ENCODE results near the gene SYT7. TPM values are rescaled to one million over a fixed set of nuclear protein-coding genes. Genes with fewer than 3 reads are reported as not detected.

The SYT7 gene
- total RNA-seq, 3 donors from 2014 or later (not counting 1 experiment from before 2014, with no cell fraction given), result 0.07 TPM; not detected in 2

DNA sequence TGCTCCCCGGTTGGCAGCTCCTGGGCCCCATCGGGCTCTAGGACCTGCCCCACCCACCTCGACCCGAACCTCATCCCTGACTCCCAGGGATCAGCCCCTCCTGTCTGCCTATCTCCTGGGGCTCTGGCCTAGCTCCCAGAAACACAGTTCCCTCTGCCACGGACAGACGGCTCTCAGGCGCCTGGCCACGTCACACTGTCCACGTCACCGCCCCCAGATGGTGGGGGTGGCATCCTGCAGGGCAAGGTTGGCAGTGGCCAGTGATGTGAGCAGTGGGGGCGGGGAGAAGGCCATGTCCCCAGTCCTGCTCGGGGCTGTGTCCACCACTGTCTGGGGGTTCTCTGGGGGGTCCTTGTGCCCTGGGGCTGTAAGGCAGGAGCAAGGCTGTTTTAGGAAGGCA lies 29.2 kb downstream of the SYT7 start:
- DNase-seq, result no peak
- 77% methylated on average over 12 of the region's 12 CpGs for WGBS (ENCODE audit: insufficient coverage)
- H3K9me3 ChIP-seq (ENCODE audit: control insufficient read depth, insufficient read depth, low read length), result no peaks in the 10 kb centered on the region
- Mint-ChIP-seq H3K9me3 (no peaks in the 10 kb centered on the region), H3K4me1 (no peaks in the 10 kb centered on the region), H3K36me3 (no peaks in the 10 kb centered on the region), H3K4me3 (no peak overlapping the region), H3K27ac (no peak overlapping the region), H3K27me3 (ENCODE audit: low read depth in 2 of 2) (peaks cover 31 to 32% of the 10 kb centered on the region in 2 donors)
- intact Hi-C loops (cut with micrococcal nuclease), result no loop called here
- ATAC-seq, result no peak
- no peak overlapping the region for H3K4me3 ChIP-seq (ENCODE audit: low read length)
- no peak overlapping the region for H3K27ac ChIP-seq (ENCODE audit: low read length)
- peaks cover 8% of the 10 kb centered on the region for H3K27me3 ChIP-seq (ENCODE audit: control insufficient read depth, insufficient read depth, low read length)
- no peak for TF ChIP-seq CTCF (IDR thresholded peaks at IDR 0.05)
- H3K36me3 ChIP-seq (ENCODE audit: control insufficient read depth, insufficient read depth, low read length), result no peaks in the 10 kb centered on the region
- no peaks in the 10 kb centered on the region for H3K4me1 ChIP-seq (ENCODE audit: control insufficient read depth, insufficient read depth, low read length)

GRCh38 chr11:61550665-61551227 lies 30.1 kb downstream of the SYT7 start:
- Mint-ChIP-seq H3K4me1 (no peaks in the 10 kb centered on the region), H3K27ac (no peak overlapping the region), H3K27me3 (ENCODE audit: low read depth in 2 of 2) (peaks cover 25 to 28% of the 10 kb centered on the region in 2 donors), H3K36me3 (no peaks in the 10 kb centered on the region), H3K4me3 (no peak overlapping the region), H3K9me3 (no peaks in the 10 kb centered on the region)
- TF ChIP-seq CTCF (IDR thresholded peaks at IDR 0.05), result no peak
- WGBS (ENCODE audit: insufficient coverage), result 86% methylated on average over 18 of the region's 18 CpGs
- H3K36me3 ChIP-seq (ENCODE audit: control insufficient read depth, insufficient read depth, low read length), result no peaks in the 10 kb centered on the region
- ATAC-seq (no peak), DNase-seq (no peak)
- H3K27ac ChIP-seq (ENCODE audit: low read length), result no peak overlapping the region
- no peaks in the 10 kb centered on the region for H3K9me3 ChIP-seq (ENCODE audit: control insufficient read depth, insufficient read depth, low read length)
- H3K27me3 ChIP-seq (ENCODE audit: control insufficient read depth, insufficient read depth, low read length), result peaks cover 4% of the 10 kb centered on the region
- no peak overlapping the region for H3K4me3 ChIP-seq (ENCODE audit: low read length)
- H3K4me1 ChIP-seq (ENCODE audit: control insufficient read depth, insufficient read depth, low read length), result no peaks in the 10 kb centered on the region
- intact Hi-C loops (cut with micrococcal nuclease), result no loop called here

DNA sequence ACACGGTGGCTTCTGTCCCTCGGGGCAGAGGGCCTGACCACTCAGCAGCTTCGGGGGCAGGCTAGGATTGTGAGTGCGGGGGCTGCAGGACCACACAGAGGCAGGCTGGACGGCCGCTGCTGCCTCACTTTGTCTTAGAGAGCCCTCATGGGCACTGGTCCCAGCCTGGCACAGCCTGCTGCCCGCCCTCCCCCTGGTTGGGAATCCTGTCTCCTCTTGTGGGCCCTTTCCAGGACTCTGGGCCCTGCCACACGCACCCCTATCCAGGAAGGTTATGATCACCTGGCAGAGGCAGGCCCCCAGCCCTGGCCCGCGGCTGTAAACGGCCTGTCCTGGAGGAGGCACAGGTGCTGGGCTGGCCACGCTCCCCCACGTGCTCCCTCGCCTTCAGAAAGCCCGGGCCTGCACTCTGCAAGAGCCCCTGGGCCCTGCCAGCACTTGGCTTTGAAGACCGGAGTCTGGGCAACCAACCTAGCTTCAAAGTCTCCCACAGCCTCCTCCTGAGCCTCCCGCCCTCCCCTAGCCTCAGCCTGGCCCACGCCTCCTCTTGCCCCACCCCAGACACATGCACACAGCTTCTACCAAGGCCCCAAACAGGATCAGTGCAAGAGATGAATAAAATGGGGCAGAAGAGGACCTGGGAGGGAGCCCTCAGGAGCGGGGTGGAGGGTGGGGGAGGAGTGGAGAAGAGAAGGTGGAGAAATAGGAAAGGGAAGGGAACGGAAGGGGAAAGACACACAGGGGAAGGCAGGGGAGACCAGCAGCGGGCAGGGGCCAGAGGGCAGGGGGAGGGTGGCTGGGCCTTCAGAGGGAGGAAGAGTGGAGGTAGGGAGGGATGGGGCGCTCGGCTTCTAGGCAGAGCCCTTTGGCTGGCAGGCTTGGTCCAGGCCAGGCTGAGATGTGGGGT lies 31.0 kb downstream of the SYT7 start:
- H3K27ac Mint-ChIP-seq, result no peak overlapping the region
- Histone ChIP-seq H3K27ac (ENCODE audit: low read length) (no peak overlapping the region), H3K4me1 (ENCODE audit: control insufficient read depth, insufficient read depth, low read length) (no peaks in the 10 kb centered on the region), H3K27me3 (ENCODE audit: control insufficient read depth, insufficient read depth, low read length) (peaks cover 3% of the 10 kb centered on the region), H3K9me3 (ENCODE audit: control insufficient read depth, insufficient read depth, low read length) (no peaks in the 10 kb centered on the region), H3K36me3 (ENCODE audit: control insufficient read depth, insufficient read depth, low read length) (no peaks in the 10 kb centered on the region), H3K4me3 (ENCODE audit: low read length) (no peak overlapping the region)
- H3K4me1 Mint-ChIP-seq, result peaks cover 0 to 5% of the 10 kb centered on the region in 2 donors
- no peak for DNase-seq
- peaks cover 29 to 32% of the 10 kb centered on the region in 2 donors for H3K27me3 Mint-ChIP-seq (ENCODE audit: low read depth in 2 of 2)
- no peak overlapping the region for H3K4me3 Mint-ChIP-seq
- intact Hi-C loops (cut with micrococcal nuclease), result no loop called here
- H3K9me3 Mint-ChIP-seq, result no peaks in the 10 kb centered on the region
- no peak for TF ChIP-seq CTCF (IDR thresholded peaks at IDR 0.05)
- ATAC-seq, result no peak
- WGBS (ENCODE audit: insufficient coverage), result 79% methylated on average over 22 of the region's 23 CpGs
- no peaks in the 10 kb centered on the region for H3K36me3 Mint-ChIP-seq

Measured in natural killer cell (primary cell).